Mesothelial cell of epicardium (in vitro differentiated cells): ENCODE results near the gene CDH13. TPM values are rescaled to one million over a fixed set of nuclear protein-coding genes. Genes with fewer than 3 reads are reported as not detected.

Experiments used
- DNase-seq, 2 experiments: peaks; one replicate each; pipeline ENCODE4 v3.0.0; 2021; ENCODE audit warnings: low spot score in 2 of 2; ENCODE audit not compliant: unreplicated experiment in 2 of 2
- H3K27ac Mint-ChIP-seq: 2 replicates; pipeline ENCODE4 v1.8.0; 2021; ENCODE audit warnings: mixed read lengths
- H3K27me3 Mint-ChIP-seq: 2 replicates; pipeline ENCODE4 v1.8.0; 2021; ENCODE audit warnings: low read depth, mixed read lengths
- H3K36me3 Mint-ChIP-seq: 2 replicates; pipeline ENCODE4 v1.8.0; 2021; ENCODE audit warnings: mixed read lengths
- H3K4me1 Mint-ChIP-seq: 2 replicates; pipeline ENCODE4 v1.8.0; 2021; ENCODE audit warnings: mixed read lengths
- H3K4me3 Mint-ChIP-seq: 2 replicates; pipeline ENCODE4 v1.8.0; 2021; ENCODE audit warnings: mild to moderate bottlenecking, moderate library complexity, mixed read lengths
- H3K9me3 Mint-ChIP-seq: 2 replicates; pipeline ENCODE4 v1.8.0; 2021; ENCODE audit warnings: mixed read lengths
- total RNA-seq: library from RNA; stranded (reverse); gene quantifications from 3 replicates; pipeline ENCODE4 v1.2.1, GENCODE V29; 2021
- TF ChIP-seq, protein P1 (sequence below): fragments of 200-600 bp; sonication (generic); IDR thresholded peaks from one replicate; pipeline ENCODE4 v1.5.0; 2021; ENCODE audit warnings: antibody characterized with exemption; ENCODE audit not compliant: unreplicated experiment

The CDH13 gene
- total RNA-seq, 1 donor from 2014 or later: 0.80 TPM

DNA sequence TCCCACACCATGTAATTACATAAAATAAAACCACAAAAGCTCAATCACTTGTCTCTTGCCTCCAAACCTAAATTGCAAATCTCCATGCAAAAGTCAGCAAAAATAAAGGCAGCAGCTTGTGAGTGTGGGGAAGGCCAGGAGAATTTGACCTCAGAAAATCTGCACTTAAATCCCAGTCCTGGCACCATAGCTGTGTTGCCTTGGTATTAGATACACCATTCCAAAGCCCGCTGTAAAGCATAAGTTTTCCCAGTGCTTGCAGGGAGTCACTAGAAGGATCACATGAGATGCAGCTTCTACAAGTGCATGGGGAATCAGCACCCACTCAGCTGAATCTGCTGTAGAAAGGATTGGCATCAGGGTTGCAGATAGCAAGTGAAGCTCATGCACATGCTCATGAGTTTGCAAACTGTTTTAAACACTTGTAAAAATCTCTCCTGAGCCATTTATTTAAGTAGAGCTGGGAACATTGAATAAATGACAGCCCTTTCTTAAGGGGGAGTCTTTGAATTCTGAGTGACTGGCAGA is 686.0 kb downstream of the CDH13 start:
- peaks cover 8% of the 10 kb centered on the region for H3K27me3 Mint-ChIP-seq
- no peak overlapping the region for H3K27ac Mint-ChIP-seq
- DNase-seq: no peak
- H3K4me3 Mint-ChIP-seq: no peak overlapping the region
- H3K4me1 Mint-ChIP-seq: no peaks in the 10 kb centered on the region
- no peaks in the 10 kb centered on the region for H3K9me3 Mint-ChIP-seq
- TF ChIP-seq, protein P1, sequence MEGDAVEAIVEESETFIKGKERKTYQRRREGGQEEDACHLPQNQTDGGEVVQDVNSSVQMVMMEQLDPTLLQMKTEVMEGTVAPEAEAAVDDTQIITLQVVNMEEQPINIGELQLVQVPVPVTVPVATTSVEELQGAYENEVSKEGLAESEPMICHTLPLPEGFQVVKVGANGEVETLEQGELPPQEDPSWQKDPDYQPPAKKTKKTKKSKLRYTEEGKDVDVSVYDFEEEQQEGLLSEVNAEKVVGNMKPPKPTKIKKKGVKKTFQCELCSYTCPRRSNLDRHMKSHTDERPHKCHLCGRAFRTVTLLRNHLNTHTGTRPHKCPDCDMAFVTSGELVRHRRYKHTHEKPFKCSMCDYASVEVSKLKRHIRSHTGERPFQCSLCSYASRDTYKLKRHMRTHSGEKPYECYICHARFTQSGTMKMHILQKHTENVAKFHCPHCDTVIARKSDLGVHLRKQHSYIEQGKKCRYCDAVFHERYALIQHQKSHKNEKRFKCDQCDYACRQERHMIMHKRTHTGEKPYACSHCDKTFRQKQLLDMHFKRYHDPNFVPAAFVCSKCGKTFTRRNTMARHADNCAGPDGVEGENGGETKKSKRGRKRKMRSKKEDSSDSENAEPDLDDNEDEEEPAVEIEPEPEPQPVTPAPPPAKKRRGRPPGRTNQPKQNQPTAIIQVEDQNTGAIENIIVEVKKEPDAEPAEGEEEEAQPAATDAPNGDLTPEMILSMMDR: no peak
- no peaks in the 10 kb centered on the region for H3K36me3 Mint-ChIP-seq

DNA sequence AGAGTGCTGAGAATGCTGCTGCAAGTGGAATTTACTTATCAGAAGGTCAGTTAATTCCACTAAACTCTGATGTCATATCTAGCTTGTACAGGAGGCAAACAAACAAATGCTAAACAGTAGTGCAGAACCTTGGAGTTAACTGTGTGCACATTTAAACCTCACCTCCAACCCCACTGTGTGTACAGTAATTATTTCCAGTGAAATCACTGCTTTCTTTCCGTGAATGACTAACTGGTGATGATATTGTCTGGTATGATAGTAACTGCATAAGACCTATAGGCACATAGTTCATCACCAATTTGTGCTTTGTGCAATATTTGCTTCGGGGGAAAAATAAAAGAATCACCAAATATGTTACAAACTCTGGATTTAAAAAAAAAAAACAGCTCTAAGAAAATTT is 688.5 kb downstream of the CDH13 start:
- Mint-ChIP-seq H3K27ac (no peak overlapping the region), H3K4me1 (no peaks in the 10 kb centered on the region), H3K27me3 (peaks cover 9% of the 10 kb centered on the region), H3K4me3 (no peak overlapping the region), H3K36me3 (no peaks in the 10 kb centered on the region), H3K9me3 (no peaks in the 10 kb centered on the region)
- DNase-seq: no peak
- TF ChIP-seq, protein P1: no peak

DNA sequence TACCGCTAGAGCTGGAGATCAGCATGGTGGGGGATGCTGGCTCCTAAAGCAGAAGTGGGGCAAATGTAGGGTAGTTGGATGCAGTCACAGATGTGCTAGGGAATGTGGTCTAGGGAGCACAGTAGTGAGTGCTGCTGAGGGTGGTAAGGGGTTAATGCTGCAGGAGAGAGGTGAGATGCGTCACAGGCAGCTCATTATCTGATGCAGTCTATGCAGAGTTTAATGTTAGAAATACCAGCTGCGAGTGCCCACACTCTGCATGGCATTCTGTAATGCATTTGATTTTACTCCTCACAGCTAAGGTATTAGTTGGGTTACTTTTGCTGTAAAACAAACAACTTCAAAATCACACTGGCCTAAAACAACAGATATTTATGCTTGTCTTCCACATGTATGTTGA is 689.7 kb downstream of the CDH13 start:
- no peaks in the 10 kb centered on the region for H3K9me3 Mint-ChIP-seq
- peaks cover 4% of the 10 kb centered on the region for H3K27me3 Mint-ChIP-seq
- TF ChIP-seq, protein P1: no peak
- no peak for DNase-seq
- H3K4me1 Mint-ChIP-seq: no peaks in the 10 kb centered on the region
- no peak overlapping the region for H3K4me3 Mint-ChIP-seq
- H3K36me3 Mint-ChIP-seq: no peaks in the 10 kb centered on the region
- no peak overlapping the region for H3K27ac Mint-ChIP-seq

DNA sequence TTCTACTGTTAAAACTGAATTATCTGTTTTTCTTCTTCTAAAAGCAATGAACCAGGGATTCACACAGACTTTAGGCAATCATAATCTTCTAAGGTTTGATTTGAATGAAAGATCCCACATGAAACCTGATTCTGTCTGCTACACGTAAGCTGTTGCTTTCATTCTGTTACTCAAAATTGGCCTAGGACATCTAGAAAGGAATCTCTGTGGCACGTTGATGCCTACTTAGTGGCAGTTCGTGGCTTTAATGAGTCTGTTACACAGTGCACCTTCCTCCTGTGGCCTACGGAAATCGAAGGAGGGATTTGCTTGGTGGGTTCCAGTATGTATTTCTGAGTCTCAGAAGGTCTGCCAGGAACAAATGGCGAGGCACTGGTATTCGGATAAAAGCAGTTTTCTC is 691.6 kb downstream of the CDH13 start:
- H3K36me3 Mint-ChIP-seq: no peaks in the 10 kb centered on the region
- no peak overlapping the region for H3K27ac Mint-ChIP-seq
- DNase-seq: no peak
- TF ChIP-seq, protein P1: no peak
- H3K9me3 Mint-ChIP-seq: no peaks in the 10 kb centered on the region
- H3K4me3 Mint-ChIP-seq: no peak overlapping the region
- H3K27me3 Mint-ChIP-seq: peaks cover 2% of the 10 kb centered on the region
- no peaks in the 10 kb centered on the region for H3K4me1 Mint-ChIP-seq

DNA sequence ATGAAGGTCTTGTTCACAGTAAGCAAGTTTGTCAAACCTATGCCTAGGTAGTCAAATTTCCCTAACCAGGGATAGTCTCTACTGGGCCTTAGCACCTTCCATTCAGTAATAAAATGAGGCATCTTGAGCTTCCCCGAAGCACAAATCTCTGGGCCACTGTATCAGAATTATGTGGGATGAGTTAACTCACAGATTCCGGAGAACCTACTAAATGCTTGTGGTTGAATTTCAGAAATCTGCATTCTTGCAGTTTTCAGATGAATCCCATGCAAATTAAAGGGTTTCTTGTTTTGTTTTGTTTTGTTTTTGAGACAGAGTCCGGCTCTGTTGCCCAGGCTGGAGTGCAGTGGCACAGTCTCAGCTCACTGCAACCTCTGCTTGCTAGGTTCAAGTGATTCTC is 702.2 kb downstream of the CDH13 start:
- Mint-ChIP-seq H3K27me3 (peaks cover 13% of the 10 kb centered on the region), H3K9me3 (no peaks in the 10 kb centered on the region), H3K36me3 (no peaks in the 10 kb centered on the region), H3K4me3 (no peak overlapping the region), H3K4me1 (no peaks in the 10 kb centered on the region), H3K27ac (no peak overlapping the region)
- TF ChIP-seq, protein P1: no peak
- no peak for DNase-seq

DNA sequence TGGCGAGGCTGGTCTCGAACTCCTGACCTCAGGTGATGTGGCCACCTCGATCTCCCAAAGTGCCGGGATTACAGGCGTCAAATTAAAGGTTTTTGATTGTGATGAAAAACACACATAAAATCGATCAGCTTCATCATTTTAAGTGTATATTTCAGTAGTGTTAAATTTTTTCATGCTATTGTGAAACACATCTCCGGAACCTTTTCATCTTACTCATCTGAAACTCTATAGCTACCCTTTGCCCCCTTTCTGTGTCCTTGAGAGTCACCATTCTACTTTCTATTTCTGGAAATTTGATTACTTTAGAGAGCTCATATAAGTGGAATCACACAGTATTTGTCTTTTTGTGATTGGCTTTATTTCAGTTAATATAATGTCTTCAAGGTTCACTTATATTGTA is 702.7 kb downstream of the CDH13 start:
- Mint-ChIP-seq H3K27me3 (peaks cover 13% of the 10 kb centered on the region), H3K9me3 (no peaks in the 10 kb centered on the region), H3K4me1 (no peaks in the 10 kb centered on the region), H3K36me3 (no peaks in the 10 kb centered on the region), H3K27ac (no peak overlapping the region), H3K4me3 (no peak overlapping the region)
- TF ChIP-seq, protein P1: no peak
- no peak for DNase-seq
